GM19099 (cell line): Measurements from ENCODE around the gene P2RY6.
A peak's percentile ranks its signal among the peaks of the same experiment; 100 is the strongest.

ENCODE experiments used
- POLR2A ChIP-seq: IDR thresholded peaks from 3 replicates; pipeline ENCODE4 v1.6.1; 2011; ENCODE audit warnings: low read depth; ENCODE audit not compliant: insufficient read length; ENCODE audit errors: extremely low read depth

Gene P2RY6

DNA sequence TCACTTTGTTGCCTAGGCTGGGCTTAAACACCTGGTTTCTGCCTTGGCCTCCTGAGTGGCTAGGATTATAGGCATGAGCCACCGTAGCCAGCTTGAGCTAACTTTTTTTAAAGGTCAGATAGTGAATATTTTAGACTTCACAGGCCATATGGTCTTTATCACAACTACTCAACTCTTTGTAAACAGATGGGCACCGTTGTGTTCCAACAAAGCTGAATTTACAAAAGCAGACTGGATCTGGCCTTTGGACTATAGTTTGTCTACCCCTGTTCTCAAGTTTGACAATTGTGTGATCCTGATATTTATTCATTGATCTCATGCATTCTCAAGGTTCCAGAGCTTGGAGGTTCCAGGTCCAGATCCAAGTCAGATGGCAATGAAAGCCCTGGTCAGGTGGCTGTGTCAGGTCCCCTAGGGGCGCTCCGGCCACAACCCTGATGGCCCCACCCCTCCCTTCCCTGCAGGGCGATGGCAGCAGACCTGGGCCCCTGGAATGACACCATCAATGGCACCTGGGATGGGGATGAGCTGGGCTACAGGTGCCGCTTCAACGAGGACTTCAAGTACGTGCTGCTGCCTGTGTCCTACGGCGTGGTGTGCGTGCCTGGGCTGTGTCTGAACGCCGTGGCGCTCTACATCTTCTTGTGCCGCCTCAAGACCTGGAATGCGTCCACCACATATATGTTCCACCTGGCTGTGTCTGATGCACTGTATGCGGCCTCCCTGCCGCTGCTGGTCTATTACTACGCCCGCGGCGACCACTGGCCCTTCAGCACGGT is 38.3 kb upstream of the P2RY6 start:
- no peak for TF ChIP-seq POLR2A

DNA sequence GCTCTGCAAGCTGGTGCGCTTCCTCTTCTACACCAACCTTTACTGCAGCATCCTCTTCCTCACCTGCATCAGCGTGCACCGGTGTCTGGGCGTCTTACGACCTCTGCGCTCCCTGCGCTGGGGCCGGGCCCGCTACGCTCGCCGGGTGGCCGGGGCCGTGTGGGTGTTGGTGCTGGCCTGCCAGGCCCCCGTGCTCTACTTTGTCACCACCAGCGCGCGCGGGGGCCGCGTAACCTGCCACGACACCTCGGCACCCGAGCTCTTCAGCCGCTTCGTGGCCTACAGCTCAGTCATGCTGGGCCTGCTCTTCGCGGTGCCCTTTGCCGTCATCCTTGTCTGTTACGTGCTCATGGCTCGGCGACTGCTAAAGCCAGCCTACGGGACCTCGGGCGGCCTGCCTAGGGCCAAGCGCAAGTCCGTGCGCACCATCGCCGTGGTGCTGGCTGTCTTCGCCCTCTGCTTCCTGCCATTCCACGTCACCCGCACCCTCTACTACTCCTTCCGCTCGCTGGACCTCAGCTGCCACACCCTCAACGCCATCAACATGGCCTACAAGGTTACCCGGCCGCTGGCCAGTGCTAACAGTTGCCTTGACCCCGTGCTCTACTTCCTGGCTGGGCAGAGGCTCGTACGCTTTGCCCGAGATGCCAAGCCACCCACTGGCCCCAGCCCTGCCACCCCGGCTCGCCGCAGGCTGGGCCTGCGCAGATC is 37.5 kb upstream of the P2RY6 start:
- no peak for TF ChIP-seq POLR2A

DNA sequence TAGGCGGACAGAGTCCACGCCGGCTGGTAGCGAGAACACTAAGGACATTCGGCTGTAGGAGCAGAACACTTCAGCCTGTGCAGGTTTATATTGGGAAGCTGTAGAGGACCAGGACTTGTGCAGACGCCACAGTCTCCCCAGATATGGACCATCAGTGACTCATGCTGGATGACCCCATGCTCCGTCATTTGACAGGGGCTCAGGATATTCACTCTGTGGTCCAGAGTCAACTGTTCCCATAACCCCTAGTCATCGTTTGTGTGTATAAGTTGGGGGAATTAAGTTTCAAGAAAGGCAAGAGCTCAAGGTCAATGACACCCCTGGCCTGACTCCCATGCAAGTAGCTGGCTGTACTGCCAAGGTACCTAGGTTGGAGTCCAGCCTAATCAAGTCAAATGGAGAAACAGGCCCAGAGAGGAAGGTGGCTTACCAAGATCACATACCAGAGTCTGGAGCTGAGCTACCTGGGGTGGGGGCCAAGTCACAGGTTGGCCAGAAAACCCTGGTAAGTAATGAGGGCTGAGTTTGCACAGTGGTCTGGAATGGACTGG is 36.8 kb upstream of the P2RY6 start:
- no peak for TF ChIP-seq POLR2A

DNA sequence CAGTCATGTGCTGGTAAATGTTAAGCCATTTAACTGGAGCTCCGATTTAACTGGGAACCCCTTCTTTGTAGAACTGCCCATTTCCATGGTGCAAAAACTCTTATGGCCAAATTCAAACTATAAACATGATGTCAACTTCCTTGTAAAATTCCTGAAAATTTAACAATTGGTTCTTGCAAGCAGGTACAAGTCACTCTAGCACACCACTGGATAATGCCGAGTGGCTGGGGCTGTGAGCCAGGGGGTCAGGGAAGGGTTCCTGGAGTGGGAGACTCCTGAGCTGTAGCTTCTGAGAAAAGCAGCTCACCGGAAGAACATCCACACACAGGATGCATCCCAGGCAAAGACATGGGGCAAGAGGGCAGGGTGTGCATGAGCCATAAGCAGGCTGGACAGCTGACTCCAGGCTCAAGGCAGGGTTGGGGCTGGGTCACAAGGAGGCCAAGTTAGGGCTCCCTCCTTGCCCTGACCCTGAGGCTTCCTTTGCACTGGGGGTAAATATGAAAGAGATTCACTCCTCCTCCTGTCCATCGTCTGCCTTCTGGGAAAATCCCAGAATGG is 35.9 kb upstream of the P2RY6 start:
- no peak for TF ChIP-seq POLR2A

DNA sequence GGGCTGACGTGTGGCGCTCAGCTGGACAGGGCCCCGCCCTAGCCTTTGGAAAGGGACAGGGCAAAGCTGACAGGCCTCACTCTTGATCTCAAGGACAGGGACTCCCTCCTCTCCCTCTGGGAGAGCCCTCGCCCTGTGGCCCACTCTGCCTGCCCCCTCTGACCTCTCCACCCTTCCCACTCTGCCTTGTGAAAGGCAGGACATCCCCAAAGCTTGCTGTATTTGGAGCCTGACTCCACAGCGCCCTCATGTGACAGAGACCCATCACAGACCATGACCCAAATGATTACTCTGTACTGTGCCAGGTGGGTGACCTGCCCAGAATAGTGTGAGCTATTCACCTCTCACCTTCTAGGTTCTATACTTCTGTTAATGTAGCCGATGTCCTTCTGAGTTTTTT is 35.3 kb upstream of the P2RY6 start:
- TF ChIP-seq POLR2A, result no peak

DNA sequence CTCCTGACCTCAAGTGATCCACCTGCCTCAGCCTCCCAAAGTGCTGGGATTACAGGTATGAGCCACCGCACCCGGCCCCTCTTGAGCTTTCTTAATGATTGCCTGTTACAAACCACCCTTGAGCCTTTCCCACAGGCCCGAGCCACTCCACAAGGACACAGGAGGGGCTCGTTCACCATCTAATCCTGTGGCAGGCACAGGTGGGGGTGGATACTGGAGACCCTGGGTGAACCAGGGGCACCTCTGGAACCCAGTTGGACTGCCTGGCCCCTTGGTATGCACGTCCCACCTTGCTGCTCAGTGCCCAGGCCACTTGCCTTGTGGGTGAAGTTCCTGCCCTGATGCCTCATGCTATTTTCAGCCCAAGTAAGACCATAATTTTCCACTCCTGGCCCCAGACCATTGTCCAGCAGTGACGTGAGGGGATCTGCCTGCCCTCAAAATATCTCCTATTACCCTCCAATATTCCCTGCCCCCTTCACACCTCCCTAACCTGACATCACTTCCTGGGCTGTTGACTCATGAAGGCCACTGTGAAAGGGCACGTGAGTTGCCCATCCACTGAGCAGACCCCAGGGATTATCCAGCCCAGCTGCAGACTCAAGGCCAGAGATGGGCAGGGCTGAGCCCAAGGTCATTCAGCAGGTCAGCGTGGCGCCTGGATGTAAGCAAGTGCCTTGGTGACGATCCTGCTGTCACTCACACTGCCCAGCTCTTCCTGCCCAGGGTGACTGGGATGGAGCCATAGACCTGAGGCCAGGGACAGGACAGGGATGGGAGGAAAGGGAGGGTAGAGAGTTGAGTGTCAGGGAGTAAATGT is 34.5 kb upstream of the P2RY6 start:
- TF ChIP-seq POLR2A, result no peak

DNA sequence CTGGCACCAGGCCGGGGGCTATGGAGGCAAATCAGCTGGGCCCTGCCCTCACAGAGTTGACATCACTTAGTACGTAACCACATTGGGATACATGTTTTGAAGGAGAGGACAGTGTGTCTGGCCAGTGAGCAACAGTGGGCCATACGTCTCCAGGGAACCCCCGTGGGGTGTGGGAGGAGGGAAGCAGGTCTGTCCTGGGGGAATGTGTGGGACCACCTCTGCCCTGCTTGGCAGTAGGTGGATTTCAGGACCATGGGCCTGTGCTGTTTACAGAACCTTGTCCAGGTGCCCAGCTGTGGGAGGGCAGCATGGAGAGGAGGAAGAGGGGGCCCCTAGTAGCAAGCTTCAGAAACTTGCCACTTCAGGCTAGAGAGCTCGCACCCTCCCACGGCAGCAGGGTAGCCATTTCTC is 33.0 kb upstream of the P2RY6 start:
- TF ChIP-seq POLR2A, result no peak

DNA sequence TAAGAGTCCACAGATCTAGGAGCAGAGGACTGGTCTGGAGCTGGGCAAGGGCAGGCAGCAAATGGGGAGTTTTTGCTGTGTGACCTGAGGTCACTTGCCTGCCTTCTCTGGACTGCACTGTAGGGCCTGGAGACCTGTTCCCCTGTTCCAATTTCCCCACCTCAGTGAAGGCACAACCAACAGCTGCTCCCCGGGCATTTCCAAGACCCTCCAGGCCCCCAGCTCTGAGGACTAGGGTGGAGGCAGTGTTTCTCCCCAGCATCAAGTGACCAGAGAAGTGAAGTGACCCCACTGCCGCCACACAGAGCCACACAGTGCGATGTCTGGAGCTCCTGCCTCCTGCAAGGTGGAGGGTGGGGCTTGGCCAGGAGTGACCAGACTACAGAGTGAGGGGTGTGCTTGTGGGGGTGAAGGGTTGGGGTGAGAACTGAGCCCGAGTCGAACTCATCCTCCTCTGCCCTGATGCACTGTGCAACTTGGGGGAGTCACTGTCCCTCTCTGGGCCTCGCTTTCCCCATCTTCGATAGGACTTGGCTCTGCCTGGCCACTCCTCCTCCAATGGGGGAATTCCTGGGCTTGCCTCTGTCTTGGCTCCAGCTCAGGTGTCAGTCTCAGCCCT is 32.5 kb upstream of the P2RY6 start:
- TF ChIP-seq POLR2A, result no peak

DNA sequence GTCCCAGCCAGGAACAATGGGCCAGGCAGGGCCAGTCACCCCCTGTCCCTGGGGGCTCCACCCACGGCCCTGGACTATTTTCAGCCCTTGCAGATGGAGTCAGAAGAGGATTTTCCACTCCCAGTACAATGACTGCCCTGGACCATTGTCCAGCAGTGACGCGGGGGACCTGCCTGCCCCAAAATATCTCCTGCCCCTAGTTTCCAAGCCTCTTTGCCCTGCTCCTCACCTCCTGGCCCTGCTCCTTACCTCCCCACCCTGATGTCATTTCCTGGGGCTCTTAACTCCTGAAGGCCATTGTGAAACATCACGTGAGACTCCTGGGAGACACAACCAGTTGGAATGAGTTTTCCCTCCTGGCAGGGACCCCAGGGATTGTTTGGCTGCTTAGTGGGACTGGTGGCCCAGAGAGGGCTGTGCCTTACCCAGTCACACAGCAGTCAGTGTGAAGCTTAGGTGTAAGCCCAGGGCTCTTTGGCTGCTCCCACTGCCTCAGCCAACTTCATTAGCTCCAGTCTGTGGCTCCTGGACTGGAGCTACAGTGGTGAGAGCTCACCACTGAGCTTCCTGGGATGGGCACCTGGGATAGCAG is 31.9 kb upstream of the P2RY6 start:
- no peak for TF ChIP-seq POLR2A

DNA sequence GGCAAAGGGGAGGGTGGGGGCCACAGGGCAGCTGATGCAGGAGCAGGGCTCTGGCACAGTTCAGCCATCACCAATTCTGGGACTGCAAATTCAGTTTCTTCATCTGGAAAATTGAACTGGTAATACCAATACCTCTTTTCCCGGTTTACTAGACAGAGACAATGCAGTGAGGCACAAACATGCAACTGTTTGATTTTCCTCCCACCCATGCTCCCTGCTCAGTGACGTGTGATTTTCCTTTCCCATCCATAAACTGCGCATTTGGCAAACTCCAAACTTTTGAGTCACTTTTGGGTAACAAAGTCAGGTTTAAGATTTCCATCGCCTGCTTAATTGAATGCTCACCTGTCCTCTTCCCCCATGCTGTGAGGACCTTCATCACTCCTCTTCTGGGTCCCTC is 30.8 kb upstream of the P2RY6 start:
- no peak for TF ChIP-seq POLR2A

DNA sequence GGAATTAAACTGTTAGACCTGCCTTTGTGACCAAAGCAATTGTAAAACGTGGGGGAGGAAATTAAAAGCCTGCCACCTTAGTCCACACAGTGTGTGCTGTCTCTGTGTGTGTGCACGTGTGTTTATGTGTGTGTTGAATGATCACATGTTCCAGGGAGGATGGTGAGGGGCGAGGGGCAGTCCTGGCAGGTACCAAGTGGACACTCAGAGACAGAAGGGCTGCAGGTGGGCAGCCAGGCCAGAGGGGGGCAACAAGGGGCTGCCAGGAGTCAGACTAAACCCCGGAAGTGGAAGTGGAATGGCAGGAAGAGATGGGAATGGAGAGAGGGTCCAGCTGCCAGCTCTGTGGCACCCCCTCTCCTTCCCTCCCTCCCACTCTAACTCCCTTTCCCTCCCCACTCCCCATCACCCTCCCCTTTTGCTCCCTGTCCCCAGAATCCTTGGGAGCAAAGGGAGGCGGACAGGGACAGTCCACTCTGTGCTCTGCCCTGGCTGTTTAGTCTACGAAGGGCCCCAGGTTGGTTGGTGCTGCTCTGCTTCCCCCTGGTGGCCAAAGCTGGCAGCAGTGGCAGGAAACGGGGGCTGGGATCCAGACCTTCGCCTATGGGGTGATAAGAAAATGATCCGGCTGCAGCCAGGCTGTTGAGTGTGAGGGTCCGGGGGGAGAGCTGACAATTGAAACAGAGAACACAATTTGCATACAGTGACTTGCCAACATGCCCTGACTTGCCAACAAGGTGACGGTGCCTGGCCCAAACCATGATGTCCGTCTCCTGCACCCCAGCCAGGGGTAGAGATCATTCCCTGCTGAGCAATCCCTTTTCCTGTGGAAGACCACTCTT is 29.7 kb upstream of the P2RY6 start:
- TF ChIP-seq POLR2A, result peak; percentile 34

DNA sequence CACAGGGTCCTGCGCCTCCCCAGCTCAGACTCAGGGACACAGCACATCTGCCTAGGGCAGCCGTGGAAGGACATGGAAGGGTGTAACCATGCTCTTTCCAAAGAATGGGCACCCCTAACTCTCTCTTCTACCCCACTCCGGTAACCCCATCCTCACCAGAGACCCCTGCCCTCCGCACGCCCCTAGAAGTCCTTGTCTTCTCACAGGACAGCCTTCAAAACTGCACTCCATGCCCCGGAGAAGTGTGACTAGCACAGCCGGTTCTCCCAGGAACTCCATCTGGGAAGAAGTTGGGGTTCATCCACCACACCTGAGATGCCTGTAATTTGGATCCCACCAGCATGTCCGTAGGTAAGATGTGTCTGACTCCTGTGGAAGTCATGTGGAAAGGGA is 29.0 kb upstream of the P2RY6 start:
- no peak for TF ChIP-seq POLR2A

DNA sequence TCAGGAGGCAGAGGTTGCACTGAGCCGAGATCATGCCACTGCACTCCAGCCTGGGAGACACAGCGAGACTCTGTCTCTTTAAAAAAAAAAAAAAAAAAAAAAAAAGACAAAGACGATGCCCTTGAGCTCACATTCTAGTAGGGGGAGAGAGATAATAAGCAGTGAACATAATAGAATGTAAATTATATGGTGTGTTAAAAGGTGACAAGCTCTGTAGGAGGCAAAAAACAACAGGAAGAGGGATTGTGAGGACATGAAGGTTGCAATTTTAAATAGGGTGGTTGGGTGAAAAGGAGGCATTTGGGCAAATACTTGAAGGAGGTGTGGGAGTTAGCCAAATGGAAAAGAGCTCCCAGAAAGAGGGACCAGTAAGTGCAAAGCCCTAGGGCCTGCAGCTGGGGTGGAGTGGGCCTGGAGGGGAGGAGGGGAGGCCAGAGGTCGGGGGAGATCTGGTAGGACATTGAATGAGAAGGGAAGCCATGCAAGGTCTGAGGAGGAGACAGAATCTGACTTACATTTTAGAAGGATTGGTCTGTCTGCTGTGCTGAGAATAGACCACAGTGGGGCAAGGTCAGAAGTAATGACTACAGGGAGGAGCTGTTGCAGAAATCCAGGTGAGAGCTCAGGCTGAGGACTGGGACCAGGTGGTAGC is 27.4 kb upstream of the P2RY6 start:
- TF ChIP-seq POLR2A, result no peak
